Fibroblast of skin of back (primary cell): ENCODE data around the gene MN1. TPM values are rescaled to one million over a fixed set of nuclear protein-coding genes. Genes with fewer than 3 reads are reported as not detected.

Experiments
- DNase-seq: peaks from one replicate; pipeline ENCODE4 v3.0.0-alpha.2; 2013
- polyA plus RNA-seq, 2 experiments: library from polyadenylated mRNA; unstranded; fragments of 120-200 nt; gene quantifications; one replicate each; pipeline ENCODE4 v1.2.1, GENCODE V29; 2013; ENCODE audit not compliant: insufficient read length in 2 of 2

Gene MN1
- polyA plus RNA-seq (2013, experiment 1 of 2; ENCODE audit: insufficient read length): 37.5 TPM
- 41.2 TPM for polyA plus RNA-seq (2013, experiment 2 of 2; ENCODE audit: insufficient read length)

DNA sequence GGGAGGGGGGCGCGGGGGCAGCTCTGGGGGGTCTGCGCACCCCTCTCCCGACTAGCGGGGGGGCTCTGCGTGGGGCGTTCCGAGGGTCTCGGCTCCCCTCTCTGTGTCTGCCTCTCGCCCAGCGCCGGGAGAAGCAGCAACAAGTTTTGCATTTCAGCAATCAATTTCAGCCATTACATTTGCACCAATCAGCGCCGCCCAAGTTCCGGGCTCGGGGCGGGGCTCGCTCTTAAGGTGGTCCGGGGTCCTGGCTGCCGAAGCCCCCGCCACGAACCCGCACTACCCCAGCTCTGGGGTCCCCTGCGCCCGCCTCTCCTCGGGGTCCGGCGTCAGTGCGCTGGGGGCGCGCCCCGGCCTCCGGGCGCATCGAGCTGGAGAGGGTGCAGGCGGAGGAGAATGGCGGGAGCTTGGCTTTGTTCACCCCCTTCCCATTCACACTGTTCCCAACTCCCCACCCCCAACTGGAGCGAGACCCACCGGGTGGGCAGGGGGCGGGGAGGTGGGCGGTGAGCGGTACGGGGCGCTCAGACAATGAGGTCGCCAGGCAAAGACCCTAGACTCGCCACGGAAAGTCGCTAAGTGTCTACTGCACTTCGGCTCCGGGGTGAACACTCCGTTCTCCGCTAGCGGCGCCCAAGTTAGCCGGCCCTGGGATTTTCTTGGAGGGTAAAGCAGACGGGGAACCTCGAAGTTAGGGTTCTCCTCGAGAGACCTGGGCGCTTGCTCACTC is at the start of gene MN1:
Gene MN1 (minus strand): TSS at position 141 of the 730 bp plus-strand sequence. CDS start 1,213 bp downstream, outside the sequence.
- peak; percentile 63 for DNase-seq

DNA sequence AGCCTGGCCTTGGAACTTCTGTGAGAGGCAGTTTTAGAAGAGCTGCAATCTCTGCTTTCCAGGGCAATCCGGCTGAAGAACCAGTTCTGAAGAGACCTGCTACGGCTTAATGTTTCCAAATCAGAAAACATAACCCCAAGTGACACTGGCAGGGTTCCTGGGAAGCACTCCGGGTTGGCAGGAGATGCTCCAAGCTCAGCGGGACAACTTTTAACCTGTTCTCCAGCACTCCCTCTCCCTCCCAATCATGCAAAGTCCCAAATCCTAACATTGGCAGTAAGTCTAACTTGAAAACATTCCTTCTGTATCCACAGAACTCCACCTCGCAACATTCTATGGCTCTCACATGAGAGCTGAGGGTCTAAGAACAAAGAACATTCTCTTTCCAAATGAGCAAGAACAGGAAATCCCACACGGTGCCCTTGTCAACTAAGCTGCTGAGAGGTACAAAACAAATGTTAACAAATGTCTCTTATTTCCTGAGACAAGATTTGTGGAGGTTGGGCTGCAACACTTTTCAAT is 48.5 kb upstream of the MN1 start:
- DNase-seq: peak; percentile 38

DNA sequence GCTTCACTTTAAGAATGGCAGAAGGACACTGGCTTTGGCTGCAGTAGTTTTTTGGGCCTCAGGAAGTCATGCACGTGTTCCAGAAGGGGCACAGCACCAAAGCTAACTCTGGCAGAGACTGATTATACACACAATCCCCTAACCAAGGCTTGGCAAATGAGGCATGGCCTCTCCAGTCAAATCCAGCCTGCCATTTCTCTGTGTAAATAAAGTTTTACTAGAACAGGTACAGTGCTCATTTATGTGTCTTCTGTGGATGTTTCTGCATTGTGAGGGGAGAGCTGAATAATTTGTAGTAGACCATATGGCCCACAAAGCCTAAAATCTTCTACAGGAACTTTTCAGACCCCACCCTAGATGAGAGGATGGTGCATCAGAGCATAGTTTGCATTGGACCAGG is 46.4 kb upstream of the MN1 start:
- no peak for DNase-seq

DNA sequence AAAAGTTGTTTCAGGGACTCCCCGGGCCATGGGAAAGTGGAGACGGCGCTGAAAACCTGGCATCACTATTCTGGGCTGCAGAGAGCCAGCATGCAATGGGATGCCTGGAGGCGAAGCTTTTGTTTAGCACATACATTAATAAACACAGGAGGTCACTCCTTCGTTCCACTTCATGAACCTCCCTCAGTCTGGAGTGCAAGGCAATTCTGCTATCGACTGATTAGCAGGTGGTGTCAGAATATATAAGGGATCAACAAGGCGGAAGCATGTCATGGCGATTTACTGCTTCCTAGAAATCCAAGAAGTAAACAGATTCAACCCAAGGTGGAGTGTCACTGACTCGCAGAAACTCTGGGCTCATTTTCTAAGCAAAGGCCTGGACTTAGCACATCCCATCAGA is 45.4 kb upstream of the MN1 start:
- no peak for DNase-seq

DNA sequence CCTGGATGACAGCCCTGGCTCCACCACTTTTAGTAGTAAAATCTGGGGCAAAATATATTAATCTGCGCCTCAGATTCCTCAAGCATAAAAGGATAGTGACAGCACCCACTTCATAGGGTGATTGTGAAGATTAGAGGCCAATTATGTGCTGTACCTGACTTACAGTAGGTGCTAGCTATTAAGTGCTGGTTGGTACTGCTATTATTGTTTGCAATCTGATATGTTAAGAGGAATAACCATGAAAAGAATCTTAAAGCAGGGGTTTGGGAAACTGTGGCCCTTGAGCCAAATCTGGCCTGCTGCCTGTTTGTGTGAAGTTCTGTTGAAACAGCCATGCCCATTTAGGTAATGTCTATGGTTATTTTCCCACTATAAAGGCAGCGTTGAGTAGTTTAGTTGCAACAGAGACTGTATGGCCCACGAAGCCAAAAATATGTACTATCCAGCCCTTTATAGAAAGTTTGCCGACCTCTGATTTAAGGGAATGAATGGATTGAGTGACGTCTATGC is 44.7 kb upstream of the MN1 start:
- DNase-seq: no peak

DNA sequence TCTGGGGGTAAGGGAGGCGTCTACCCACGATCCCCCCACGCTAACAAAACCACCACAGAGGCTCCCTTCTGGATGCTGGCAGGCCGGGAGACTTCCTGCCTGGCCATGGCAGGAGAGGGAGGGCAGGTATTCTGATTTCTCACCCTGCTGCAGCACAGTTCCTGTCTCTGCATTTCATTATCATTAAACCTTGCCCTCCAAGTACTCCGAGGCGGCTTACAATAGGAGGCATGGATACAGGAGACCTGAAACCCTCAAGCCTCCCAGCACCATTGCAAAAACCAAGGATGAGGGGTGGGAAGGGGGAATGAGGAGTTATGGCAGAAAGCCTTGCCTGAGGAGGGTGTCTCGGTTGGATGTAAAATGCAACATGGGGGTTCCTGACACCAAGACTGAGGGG is 44.1 kb upstream of the MN1 start:
- DNase-seq: no peak

DNA sequence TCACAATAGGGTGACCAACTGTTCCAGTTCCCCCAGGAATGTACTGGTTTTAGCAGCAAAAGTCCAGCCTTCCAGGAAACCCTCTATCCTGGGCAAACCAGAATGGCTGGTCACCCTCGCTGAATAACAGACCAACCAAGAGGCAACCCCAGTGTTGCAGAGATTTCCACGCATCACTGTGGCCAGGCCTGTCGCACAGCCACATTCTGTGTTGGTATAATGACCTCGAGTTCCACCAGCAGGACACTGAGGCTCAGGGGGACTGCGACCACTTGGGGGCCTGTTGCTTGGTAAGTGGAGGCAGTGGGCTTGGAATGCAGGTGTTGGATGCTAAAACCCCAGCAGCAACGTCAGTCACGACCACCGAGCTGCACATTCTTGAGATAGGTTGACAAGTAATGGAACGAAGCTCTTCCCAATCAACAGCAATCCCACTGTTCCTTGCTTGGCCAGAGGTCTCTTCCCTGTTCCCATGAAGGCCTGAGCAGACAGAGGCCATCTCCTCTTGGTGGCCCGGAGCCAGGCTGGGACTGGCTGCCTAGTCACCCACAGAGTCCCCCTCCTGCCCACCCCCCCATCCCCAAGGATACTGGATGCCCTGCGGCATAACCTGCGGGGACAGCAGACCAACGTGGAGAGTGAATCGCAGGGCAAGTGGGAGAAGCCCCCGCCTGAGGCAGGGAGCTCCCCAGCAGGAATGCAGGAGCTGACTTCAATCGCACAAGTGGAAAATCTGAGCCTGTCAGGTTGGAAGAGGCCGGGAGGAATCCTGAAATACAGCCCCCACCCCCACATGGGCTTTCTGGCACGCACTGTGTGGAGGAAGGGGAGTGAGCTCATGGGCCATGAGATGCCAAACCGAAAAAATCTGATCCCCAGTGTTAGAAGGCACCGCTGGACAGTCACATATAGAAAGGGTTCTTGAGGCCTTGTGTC is 43.4 kb upstream of the MN1 start:
- DNase-seq: peak; percentile 42

DNA sequence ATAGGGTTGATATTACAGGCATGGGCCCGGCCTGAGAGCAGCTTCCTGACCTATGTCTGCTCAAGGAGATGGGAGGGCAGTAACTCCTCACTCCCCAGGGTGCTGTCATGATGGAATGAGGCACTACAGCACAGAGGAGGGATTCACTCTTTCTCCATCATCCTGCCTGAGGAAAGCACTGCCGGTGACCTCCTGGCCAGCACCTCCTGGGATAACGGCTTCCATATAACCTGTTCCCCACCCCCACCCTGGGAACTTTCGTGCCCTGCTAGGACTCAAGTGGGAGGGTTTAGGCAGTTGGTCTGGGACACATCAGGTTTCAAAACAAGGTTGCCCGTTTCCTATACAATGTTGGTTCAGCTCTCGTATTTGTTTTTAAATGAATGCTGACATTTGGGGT is 42.7 kb upstream of the MN1 start:
- DNase-seq: no peak

DNA sequence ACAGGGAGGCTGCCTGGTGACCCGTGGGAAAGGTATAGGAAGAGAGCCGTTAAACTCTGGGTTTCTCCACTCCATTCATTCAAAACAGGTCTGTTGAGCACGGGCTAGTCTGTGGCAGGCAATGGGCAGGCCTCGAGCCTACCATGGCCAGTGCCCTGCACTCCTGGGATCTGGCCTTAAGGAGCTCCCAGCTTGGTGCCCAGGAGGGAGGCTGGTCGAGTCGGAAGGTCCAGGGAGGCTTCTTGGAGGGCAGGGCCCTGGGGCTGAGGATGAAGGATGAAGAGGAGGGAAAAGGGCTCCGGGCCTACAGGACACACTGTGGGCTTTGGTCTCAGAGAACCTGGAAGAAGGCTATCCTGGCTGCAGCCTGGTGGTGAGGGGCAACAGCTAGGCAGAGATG is 41.9 kb upstream of the MN1 start:
- DNase-seq: no peak

DNA sequence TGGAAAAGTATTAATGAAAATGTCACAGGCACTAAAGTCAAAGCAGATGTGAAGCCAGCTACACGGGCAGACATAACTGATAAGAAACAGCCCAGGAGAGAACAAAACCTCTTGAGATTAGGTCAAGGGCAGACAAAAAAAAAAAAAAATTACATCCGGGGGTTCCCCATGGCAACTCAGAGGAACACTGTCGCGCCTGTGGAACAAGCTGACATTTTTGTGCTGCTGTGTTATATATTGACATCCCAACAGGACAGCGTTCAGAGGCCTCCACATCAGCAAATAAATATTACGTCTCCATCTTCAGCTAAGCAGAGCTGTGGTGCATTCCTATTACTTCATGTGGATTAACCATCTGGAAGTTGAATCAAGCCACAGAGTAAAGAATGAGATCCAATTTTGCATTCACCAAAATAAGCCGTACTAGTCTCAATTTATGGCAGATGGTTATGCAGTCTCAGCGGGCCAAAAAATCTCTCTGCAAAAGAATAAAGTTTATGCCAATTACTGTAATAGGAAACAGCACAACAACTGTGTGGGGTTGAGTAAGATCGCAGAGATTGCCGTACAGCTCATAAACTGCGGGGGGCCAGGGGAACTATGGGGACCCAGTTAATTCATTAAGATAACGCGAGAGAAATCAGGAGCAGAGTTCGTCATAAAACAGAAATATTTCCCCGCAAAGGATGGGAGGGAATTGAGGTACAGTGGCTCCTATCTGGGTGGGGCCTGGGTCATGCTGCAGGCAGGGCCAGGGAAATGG is 41.3 kb upstream of the MN1 start:
- DNase-seq: peak; percentile 45

DNA sequence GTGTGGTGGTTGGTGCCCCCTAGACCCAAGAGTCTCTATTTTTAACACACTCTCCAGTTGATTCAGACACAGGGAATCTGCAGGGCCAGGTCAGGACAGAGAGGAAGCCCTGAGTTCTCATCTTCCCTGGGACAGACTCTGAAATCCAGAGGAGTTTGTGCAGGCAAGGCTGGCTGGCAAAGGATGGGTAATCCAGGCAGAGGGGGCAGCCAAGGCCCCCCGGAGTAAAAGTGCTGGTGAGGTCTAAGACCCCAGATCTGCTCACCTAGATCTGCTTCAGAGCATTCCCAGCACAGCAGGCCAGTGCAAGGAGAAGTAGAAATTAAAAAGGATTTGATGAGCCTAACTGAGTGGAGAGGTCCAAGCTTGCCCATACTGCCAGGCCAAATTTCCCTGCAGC is 40.6 kb upstream of the MN1 start:
- DNase-seq: no peak

DNA sequence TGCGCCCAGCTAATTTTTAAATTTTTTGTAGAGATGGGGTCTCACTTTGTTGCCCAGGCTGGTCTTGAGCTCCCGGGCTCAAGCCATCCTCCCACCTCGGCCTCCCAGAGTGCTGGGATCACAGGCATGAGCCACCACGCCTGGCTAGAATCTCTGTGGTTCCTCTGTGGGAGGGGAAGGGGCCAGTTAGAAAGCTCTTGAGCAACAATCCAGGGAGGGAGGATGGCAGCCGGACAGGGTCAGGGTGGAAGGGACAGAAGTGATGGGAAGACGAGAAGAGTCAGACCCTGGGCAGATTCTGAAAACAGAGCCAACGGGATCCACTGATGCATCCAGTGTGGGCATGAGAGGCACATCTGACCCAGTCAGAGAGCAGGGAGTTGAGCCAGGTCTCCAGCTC is 38.9 kb upstream of the MN1 start:
- no peak for DNase-seq

DNA sequence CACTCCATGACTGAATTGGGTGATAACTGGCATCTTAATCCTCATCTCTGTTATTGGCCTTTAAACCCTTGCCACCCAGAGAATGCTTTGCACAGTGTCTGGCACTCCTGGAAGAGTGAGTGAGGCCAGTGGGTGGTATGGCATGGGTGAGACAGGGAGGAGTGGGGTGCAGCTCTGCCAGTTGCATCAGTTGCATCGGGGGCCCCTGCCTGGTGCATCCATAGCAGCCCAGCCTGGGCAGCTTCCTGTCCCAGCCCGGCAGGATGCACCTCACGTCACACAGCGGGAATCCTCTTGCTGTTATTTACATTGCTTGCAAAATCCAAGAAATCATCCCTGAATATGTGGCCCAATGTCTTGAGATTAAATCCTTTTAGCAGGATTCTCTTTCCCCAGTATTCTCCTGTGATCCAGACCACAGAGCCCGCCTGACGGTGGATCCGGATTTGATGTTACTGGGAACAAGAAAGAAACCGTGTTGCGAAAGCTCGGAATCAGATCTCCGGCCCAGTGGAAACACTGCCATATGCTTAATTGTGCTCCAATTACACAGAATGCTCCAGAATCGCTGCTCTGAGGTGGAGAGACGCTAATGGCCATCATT is 37.6 kb upstream of the MN1 start:
- DNase-seq: no peak

DNA sequence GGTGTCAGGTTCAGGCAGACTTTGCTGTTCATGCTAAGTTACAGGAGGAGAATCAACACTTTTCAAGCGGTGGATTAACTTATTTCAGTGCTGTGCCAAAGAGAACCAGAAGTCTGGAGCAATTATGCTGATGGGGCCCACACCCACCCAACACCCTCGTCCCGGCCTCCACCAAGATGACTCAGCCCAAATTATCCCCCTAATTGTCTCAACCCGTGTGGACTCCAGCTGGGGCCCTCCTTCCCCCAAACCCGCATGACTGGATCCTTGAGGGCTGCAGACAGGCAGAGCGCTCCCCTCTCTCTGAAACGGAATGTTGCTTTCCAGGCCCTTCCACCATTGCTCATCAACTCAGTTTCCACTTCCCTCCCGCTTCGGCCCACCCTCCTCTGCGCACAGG is 34.6 kb upstream of the MN1 start:
- DNase-seq: peak; percentile 65

DNA sequence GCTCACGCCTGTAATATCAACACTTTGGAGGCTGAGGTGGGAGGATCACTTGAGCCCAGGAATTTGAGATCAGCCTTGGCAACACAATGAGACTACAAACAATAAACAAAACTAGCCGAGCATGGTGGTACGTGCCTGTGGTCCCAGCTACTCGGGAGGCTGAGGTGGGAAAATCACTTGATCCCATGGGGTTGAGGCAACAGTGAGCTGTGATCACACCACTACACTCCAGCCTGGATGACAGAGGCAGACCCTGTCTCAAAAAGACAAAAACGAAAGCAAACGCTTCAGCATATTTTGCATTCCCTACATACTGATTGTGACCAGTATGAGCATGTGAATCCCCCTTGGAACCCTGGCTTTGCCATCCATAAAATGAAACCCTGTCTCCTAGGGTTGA is 33.9 kb upstream of the MN1 start:
- DNase-seq: peak; percentile 74

DNA sequence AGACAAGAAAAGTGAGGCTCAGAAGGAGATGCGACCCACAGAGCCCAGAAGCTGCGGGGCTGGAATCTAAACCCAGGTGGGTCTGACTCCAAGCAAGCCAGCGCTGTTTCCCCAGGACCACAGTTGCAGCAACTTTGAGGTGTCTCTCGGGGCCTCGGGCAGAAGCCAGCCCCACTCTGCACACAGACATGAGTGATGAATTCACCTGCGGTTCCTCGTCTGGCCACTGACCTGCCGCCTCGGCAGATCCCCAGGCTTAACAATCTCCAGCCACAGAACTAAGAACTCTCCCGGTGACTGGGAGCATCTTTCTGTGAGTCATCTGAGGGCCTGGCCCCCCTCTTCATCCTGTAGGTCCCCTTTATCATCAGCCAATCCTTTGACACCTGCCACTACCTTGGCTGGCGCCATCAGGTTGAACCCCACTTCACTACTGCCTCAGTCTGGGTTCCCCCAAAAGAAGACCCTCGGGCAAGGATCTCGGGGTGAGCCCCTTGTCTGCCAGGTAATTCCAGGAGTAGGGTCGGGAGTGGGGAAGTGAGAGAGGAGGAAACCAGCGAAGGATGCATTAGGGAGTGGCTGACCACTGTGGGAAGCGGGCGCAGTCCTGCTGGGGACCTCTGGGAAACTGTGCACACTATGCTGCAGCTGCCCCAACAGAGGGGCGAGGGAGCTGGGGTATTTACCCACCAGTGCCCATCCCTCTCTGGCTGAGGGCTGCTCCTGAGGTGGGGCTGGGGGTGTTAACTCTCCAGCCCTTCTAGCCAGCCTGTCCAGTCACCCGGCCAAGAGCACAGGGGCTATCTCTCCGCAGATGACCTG is 33.0 kb upstream of the MN1 start:
- DNase-seq: no peak

DNA sequence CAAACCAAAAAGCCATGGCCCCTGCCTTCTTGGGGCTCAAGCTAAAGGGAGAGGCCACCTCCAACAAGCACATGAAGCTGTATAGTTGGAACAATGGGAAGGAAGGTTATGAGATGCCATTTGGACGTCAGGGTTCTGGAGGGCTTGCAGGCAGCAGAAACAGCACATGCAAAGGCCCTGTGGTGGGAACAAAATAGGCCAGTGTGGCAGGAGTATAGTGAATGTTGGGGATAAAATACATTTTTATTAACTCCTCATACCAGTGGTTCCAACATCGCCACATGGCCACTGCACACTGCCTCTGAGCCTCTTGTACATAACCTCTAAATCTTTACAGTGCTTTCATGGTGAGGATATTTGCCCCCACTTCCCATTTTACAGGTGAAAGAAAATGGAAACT is 32.2 kb upstream of the MN1 start:
- no peak for DNase-seq

DNA sequence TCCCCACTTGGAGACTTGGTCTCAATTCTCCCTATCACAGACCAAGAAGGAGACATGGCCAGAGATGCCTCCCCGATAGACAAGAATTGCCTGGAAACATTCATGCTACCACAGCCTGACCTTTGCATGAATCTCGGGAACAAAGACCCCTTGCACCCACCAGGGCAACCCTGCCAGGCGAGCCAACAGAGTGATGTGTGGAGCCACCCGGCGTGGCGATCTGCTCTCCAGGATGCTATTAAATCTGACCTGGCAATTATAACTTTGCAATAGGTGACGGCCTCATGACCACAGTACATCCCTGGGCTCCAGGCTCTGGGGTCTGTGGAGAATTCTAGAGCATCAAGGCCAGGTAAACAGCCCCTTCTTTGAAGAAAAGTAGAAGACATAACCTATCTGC is 31.1 kb upstream of the MN1 start:
- no peak for DNase-seq

DNA sequence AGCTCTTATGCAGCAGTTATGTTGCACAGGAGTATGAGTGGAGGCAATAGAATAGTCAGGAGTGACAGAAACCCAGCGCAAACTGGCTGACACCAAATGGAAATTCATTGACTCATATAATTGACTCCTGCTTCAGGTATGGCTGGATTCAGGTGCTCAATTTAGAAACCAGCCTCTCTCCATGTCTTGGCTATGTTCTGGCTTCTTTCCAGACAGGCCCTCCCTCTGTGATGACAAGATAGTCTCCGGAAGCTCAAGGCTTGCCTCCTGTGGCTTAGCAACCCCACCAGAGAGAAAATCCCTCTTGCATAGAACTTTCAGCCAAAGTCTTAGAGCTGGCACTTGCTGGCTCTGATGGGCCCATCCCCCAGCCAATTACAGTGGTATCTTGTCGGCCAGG is 28.1 kb upstream of the MN1 start:
- DNase-seq: no peak

DNA sequence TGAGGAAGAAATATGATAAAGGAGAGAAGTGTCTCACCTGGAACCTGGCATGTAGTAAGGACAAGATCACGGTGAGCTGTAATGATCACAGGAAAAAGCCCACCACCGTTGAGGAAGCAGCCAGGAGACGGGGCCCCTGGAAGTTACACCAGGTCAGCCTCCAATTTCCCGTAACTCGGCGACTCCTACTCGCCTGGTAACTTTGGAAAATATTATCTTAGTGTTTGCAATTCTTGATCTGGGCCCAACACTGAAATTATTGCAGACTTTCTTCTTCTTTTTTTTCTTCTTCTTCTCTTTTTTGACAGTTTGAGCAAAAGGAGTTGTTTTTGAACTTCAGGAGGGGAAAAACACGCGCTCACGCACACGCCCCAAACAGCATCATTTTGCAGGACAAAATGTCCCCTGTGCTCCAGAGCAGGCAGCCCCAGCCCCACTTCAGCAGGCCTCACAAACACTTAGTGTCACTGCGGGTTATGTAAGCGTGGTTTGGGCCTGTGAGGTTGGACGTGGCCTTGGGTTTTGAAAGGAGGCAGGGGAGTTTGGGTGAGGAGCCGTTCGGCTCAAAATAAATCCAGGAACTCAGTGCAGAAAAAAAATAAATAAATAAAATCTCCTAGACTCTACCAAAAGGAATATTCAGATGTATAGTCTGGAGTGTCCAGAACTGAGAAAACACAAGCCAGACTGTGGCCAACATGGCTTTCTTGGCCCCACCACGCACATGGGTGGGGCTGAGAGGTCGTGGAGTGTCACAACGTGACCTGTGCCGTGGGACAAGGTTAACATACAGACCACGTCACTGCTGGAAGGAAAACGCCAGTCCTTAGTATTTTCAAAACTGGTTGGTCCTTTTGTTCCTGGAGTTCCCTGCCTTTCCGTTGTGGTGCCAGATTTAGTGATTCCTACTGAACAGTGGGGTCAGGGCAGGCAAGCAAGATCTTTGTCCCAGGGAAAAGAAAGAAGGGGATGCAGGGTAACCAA is 26.3 kb upstream of the MN1 start:
- DNase-seq: no peak
